Measurements from ENCODE around the gene GNAI2.

Gene GNAI2

DNA sequence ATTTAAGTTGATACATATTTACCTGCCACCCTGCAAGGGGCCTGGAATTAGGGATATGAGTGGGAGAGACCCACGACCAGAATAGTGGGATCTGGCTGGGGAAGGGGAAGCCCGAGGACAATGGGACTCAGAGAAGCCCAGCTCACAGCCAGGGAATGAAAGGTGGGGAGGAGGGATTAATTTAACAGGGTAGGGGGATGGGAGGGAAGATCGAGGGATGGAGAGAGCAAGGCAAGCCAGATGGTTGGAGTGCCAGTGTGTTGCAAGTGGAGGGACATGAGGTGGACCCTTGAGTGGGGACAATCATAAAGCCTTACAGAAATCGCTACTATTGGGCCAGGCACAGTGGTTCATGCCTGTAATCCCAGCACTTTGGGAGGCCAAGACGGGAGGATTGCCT lies 4.4 kb upstream of the GNAI2 start:
- TF ChIP-seq, protein P1, sequence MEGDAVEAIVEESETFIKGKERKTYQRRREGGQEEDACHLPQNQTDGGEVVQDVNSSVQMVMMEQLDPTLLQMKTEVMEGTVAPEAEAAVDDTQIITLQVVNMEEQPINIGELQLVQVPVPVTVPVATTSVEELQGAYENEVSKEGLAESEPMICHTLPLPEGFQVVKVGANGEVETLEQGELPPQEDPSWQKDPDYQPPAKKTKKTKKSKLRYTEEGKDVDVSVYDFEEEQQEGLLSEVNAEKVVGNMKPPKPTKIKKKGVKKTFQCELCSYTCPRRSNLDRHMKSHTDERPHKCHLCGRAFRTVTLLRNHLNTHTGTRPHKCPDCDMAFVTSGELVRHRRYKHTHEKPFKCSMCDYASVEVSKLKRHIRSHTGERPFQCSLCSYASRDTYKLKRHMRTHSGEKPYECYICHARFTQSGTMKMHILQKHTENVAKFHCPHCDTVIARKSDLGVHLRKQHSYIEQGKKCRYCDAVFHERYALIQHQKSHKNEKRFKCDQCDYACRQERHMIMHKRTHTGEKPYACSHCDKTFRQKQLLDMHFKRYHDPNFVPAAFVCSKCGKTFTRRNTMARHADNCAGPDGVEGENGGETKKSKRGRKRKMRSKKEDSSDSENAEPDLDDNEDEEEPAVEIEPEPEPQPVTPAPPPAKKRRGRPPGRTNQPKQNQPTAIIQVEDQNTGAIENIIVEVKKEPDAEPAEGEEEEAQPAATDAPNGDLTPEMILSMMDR (IDR thresholded peaks at IDR 0.05), result no peak

DNA sequence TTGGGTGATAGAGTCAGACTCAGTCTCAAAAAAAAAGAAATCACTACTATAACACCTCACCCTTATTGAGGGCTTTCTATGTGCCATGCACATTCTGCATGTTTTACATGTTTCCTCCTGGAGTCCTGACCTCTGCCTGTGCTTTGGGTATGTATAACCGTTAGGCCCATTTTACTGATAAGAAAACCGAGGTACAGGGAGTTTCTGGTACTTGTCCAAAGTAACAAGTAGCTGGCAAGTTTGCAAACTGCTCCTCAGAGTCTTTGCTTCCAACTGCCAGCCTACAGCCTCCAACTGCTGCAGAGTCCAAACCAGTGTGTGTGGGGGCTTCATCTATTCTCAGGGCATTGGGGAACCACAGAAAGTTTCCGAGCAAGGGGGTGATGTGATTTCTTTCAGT lies 3.7 kb upstream of the GNAI2 start:
- TF ChIP-seq, protein P1 (IDR thresholded peaks at IDR 0.05), result no peak

DNA sequence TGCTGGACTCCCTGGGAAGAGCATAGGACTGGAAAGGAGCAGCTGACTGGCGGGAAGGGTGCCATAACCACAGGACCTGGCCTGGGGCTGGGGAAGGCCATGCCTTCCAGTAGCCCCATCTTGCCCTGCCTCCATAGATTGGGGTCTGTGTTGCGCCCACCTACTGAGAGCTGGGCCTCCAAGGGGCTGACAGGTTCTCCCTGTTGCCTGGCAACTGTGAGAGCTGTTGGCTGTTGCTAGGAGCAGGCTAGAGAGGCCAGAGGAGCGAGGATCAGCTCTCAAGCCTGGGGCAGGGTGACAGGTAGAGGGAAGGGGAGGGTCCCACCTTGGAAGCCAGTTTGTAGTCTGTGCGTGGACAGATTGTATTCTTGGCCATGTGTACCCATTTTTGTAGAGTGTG lies 2.8 kb upstream of the GNAI2 start:
- TF ChIP-seq, protein P1 (IDR thresholded peaks at IDR 0.05), result no peak

DNA sequence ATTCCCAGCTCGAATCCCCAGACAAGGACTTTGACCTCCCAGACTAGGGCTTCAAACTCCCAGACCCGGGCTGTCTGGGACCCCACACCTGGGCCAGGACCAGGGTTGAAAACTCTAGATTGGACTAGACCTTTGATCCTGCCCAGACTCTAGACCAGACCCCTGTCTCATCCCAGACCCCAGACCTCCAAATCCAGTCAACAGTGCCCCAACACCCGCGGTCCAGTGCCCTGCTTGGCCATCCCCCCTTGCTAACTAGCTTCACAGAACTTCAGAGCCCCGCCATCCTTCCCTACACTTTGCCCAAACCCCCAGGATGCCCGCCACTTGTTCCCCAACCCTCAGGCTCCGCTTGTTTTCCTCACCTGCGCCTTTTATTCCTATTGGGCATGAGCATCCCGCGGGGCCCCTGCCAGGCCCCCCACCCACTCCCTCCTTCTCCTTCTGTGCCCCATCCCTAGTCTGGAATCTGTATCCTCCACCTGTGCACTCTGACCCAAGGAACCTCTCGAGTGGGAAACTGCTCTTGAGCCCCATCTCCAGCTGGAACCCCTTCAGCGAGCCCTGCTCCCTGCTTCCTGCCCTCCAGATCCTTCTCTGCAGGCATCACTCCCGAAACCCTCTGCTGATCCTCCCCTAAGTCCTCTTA lies 604 bp downstream of the GNAI2 start:
- TF ChIP-seq, protein P1 (IDR thresholded peaks at IDR 0.05), result no peak

DNA sequence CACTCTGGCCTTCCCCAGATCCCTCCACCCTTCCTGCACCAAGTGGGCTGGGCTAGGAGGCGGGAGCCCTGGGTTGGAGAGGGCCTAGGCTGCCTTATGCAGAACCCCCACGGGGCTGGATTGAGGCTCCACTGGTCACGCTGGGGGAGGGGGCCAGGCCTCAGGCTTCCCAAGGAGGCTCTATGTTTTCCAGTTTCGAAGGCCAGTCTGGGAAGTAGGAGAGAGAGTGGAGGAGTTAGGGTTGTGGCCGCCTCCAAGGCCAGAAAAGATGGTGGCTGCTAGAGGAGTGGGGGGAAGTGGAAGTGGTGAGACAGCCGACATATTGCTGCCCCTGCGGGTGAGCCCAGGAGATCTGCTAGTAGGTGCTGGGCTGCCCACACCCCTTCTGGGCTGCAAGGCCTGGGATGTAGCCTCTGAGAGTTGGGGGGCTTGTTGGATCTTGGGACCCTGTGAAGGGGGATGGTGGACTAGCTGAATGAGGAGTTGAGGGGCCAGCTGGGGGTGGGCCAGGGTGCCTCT lies 1.2 kb downstream of the GNAI2 start:
- TF ChIP-seq, protein P1 (IDR thresholded peaks at IDR 0.05), result no peak

DNA sequence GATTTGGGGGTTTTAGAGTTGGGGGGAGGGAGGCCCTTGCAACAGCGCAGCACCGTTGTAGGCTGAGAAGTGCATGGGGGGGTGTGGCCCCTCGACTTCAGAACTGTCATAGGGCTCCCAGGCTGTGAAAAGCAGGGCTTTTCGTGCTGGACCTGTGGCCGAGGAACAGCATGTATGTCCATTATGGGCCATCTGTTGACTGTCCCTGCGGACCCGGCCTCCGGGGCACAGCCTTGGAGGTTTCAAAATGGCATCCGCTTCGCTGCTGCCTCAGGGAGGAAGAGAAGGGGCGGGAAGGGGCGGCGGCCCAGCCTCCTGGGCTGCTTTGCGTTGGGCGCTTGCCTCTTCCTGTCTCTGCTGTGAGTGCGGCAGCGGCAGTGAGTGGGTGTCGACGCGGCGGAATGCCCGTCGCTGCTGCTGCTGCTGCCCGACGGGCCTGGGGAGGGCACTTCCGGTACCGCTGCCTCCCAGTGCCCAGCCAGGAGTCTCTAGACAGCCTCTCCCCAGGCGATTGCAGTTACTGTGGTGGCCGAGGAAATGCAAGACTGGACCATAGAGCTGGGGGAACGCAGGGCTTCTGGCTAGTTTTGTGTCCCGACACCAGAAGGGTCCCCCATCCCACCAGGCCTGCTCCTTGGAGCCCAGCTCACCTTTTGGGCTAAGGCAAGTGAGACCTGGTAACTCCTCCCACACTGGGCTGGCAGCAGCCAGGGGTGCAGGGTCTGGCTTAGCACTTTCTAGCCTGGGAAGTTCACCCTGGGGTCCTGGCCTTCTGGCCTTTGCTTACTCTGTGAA lies 1.9 kb downstream of the GNAI2 start:
- TF ChIP-seq, protein P1 (IDR thresholded peaks at IDR 0.05), result no peak

DNA sequence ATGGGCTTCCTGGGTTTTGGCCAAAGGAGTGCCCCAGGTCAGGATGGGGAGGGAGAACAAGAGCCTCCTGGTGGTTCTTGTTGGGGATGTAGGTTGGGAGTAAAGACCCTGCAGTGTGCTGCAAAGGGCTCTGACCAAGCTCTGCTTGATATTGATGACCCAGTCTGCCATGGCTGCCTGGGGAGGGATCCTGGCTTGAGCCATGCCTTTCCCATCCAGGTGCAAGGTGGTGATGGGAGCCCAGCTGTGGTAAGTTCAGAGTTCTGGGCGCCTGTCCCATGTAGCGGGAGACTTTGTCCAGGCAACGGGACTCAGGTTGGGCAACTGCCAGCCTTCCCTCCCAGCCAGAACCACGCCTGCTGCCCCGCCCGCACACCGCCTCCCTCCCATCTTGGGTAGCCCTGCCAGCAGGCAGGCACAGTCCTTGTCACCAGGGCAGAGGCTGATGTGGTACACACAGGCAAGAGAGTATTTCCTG lies 2.6 kb downstream of the GNAI2 start:
- TF ChIP-seq, protein P1 (IDR thresholded peaks at IDR 0.05), result no peak

Measured in LNCAP (cell line).